Uterus (tissue), 4 donors: Measurements from ENCODE around the gene DIP2A. TPM values are rescaled to one million over a fixed set of nuclear protein-coding genes. Genes with fewer than 3 reads are reported as not detected.

Experiments
- DNase-seq, 2 donors: peaks; one replicate each; pipeline ENCODE4 v3.0.0-alpha.2; 2019 to 2020
- H3K27ac ChIP-seq, 2 donors: fragments of 200-600 bp; sonication (generic); 1 replicate in 1 of 2; 2 replicates in 1 of 2; pipeline ENCODE4 v1.5.1; 2016 to 2018
- H3K27me3 ChIP-seq, 2 donors: fragments of 200-600 bp; sonication (generic); one replicate each; pipeline ENCODE4 v1.5.1; 2018 to 2019; ENCODE audit warnings: control low read depth in 1 of 2
- H3K36me3 ChIP-seq, 2 donors: fragments of 200-600 bp; sonication (generic); one replicate each; pipeline ENCODE4 v1.5.1; 2019; ENCODE audit warnings: control low read depth in 1 of 2
- H3K4me1 ChIP-seq, 2 donors: fragments of 200-600 bp; sonication (generic); one replicate each; pipeline ENCODE4 v1.5.1; 2018 to 2019; ENCODE audit warnings: control low read depth in 1 of 2
- H3K4me3 ChIP-seq, 2 donors: fragments of 200-600 bp; sonication (generic); 1 replicate in 1 of 2; 2 replicates in 1 of 2; pipeline ENCODE4 v1.5.1; 2018 to 2019; ENCODE audit warnings: mild to moderate bottlenecking in 1 of 2
- H3K9me3 ChIP-seq, 2 donors: fragments of 200-600 bp; sonication (generic); one replicate each; pipeline ENCODE4 v1.5.1; 2019; ENCODE audit warnings: control low read depth in 1 of 2
- CTCF ChIP-seq, 4 experiments: fragments of 200-600 bp in 2 of 4; fragments of 450-650 bp in 2 of 4; sonication (generic) in 2 of 4; IDR thresholded peaks; one replicate each; pipeline ENCODE4 v1.5.1; 2016 to 2019; ENCODE audit warnings: antibody characterized with exemption in 4 of 4, mild to moderate bottlenecking in 2 of 4, moderate library complexity in 1 of 4
- POLR2A ChIP-seq, 2 donors: fragments of 450-650 bp; IDR thresholded peaks; one replicate each; pipeline ENCODE4 v1.6.1; 2016; ENCODE audit warnings: antibody characterized with exemption in 2 of 2, mild to moderate bottlenecking in 1 of 2, moderate library complexity in 1 of 2
- intact Hi-C: fragments of 100-400 bp; cut with DNase I; formaldehyde crosslinking; loops from one replicate; pipeline ENCODE4 v1.15.1; 2023; ENCODE audit warnings: low total_unique reads
- total RNA-seq, 4 donors: library from RNA; depleted of rRNA in 3 of 4; stranded (reverse); fragments of >200 nt in 3 of 4; gene quantifications; one replicate each; pipeline versions ENCODE4 v1.1.0 to v1.2.4, GENCODE V29; 2014 to 2023
- donor health status: DM: yes; HTN: yes; CAD: no.

Gene DIP2A
- total RNA-seq, 4 donors from 2014 or later, result 51.0 to 56.3 (median 51.6) TPM

DNA sequence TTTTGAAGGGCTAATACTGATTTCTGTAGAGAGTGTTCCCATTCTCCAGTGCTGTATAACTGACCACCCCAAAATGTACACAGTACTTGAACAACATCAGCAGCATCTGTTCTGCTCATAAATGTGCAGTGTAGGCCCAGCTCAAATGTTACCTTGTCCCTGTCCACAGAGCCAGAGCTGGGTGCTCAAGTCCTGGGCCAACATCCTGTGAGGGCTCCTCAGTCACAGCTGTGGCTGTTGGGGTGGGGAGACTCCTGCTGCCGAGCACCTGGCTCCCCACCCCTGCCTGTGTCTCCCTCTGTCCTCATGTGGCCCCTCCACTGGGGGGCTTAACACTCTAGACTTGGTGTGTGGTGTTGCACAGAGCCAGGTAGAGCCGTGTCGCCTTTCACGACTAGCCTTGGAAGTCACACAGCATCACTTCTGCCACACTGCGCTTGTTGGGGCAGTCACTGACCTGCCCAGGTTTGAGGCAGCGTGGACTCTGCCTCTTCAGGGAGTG lies 30.5 kb downstream of the DIP2A start:
- no peak for TF ChIP-seq POLR2A (IDR thresholded peaks at IDR 0.05)
- TF ChIP-seq CTCF (IDR thresholded peaks at IDR 0.05), result no peak
- H3K36me3 ChIP-seq, result peaks cover 0 to 3% of the 10 kb centered on the region in 2 donors
- no peaks in the 10 kb centered on the region for H3K9me3 ChIP-seq
- H3K4me1 ChIP-seq, result no peaks in the 10 kb centered on the region
- H3K27me3 ChIP-seq, result no peaks in the 10 kb centered on the region
- no peak overlapping the region for H3K4me3 ChIP-seq
- H3K27ac ChIP-seq, result no peak overlapping the region
- intact Hi-C loops, result no loop called here
- DNase-seq, result no peak

DNA sequence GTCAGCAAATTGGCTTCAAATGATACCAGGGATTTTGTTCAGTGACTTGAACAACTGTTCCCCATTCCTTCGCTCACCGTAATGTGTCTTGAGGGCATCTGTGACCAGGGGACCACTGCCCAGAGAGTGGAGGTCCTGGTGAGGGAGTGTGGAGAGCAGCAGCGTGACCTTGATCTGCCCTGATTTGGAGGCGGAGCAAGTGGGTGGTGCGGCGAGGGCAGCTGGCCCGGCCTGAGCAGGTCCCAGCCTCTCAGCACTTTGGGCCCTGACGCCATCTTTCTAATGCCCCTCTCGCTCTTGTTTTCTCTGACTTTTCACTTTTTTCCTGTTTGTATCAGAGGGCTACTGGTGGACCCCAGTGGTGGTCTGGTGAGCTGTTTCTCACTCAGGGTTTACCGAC lies 31.1 kb downstream of the DIP2A start:
- no peak overlapping the region for H3K4me3 ChIP-seq
- H3K36me3 ChIP-seq, result peaks cover 0 to 3% of the 10 kb centered on the region in 2 donors
- no peak overlapping the region for H3K27ac ChIP-seq
- H3K9me3 ChIP-seq, result no peaks in the 10 kb centered on the region
- TF ChIP-seq CTCF (IDR thresholded peaks at IDR 0.05) (no peak), POLR2A (IDR thresholded peaks at IDR 0.05) (no peak)
- DNase-seq, result no peak
- H3K4me1 ChIP-seq, result no peaks in the 10 kb centered on the region
- no peaks in the 10 kb centered on the region for H3K27me3 ChIP-seq
- intact Hi-C loops, result no loop called here

GRCh38 chr21:46491553-46491952 lies 32.9 kb downstream of the DIP2A start:
- H3K27me3 ChIP-seq, result no peaks in the 10 kb centered on the region
- TF ChIP-seq POLR2A (IDR thresholded peaks at IDR 0.05) (no peak), CTCF (IDR thresholded peaks at IDR 0.05) (no peak)
- H3K4me3 ChIP-seq, result no peak overlapping the region
- no peak for DNase-seq
- H3K36me3 ChIP-seq, result peaks cover 0 to 3% of the 10 kb centered on the region in 2 donors
- H3K4me1 ChIP-seq, result no peaks in the 10 kb centered on the region
- no peaks in the 10 kb centered on the region for H3K9me3 ChIP-seq
- no peak overlapping the region for H3K27ac ChIP-seq
- intact Hi-C loops, result no loop called here

- Histone ChIP-seq H3K27me3 (no peaks in the 10 kb centered on the region), H3K4me3 (no peak overlapping the region), H3K36me3 (peaks cover 0 to 3% of the 10 kb centered on the region in 2 donors), H3K4me1 (no peaks in the 10 kb centered on the region), H3K9me3 (no peaks in the 10 kb centered on the region), H3K27ac (no peak overlapping the region)
- intact Hi-C loops, result no loop called here
- TF ChIP-seq POLR2A (IDR thresholded peaks at IDR 0.05), result no peak
- no peak for TF ChIP-seq CTCF (IDR thresholded peaks at IDR 0.05)
- DNase-seq, result no peak
These were observed 34.2 kb downstream of the DIP2A start for GRCh38 chr21:46492851-46493250.

GRCh38 chr21:46493828-46494227 lies 35.1 kb downstream of the DIP2A start:
- Histone ChIP-seq H3K4me1 (no peaks in the 10 kb centered on the region), H3K27me3 (no peaks in the 10 kb centered on the region), H3K27ac (no peak overlapping the region), H3K4me3 (no peak overlapping the region), H3K9me3 (no peaks in the 10 kb centered on the region), H3K36me3 (peaks cover 0 to 3% of the 10 kb centered on the region in 2 donors)
- DNase-seq, result no peak
- intact Hi-C loops, result no loop called here
- TF ChIP-seq CTCF (IDR thresholded peaks at IDR 0.05), result no peak
- no peak for TF ChIP-seq POLR2A (IDR thresholded peaks at IDR 0.05)
